Endothelial cell of umbilical vein (primary cell): ENCODE data around the gene NSUN7.

Experiments
- EZH2 ChIP-seq: IDR thresholded peaks from 2 replicates; pipeline ENCODE4 v1.6.1; 2012; ENCODE audit warnings: borderline replicate concordance, low read depth, mild to moderate bottlenecking, moderate library complexity, low read length, inconsistent platforms; ENCODE audit not compliant: severe bottlenecking
- POLR2AphosphoS5 ChIP-seq: IDR thresholded peaks from 2 replicates; pipeline ENCODE4 v1.6.1; 2012; ENCODE audit warnings: low read depth, mild to moderate bottlenecking, control low read depth, low read length, moderate library complexity; ENCODE audit not compliant: insufficient read depth
- TF ChIP-seq, protein P1 (sequence below), 2 donors: IDR thresholded peaks; 1 replicate in 1 of 2; 2 replicates in 1 of 2; pipeline ENCODE4 v1.5.1; 2011; ENCODE audit warnings: low read length in 2 of 2, mild to moderate bottlenecking in 2 of 2, moderate library complexity in 2 of 2, control low read depth in 1 of 2, inconsistent platforms in 1 of 2, low read depth in 1 of 2; ENCODE audit not compliant: insufficient read depth in 1 of 2; ENCODE audit errors: extremely low read depth in 1 of 2

DNA sequence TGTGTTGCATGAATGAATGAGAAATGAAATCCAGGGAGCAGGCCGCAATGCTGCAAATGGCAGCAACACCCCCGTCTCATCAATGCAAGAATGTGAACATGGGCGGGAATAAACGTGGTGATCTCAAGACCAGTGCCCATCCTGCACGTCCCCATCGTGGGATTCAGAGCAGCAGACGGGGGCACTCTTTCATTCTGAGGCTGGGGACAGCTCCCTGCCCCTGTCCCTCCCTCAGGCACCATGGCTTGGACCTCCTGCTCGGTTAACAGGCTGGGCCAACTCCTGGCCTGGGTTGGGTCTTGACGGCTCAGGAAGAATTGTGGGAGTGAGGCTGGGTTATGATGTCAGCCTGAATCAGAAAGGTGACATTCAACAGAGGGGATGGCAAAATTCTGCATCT, 78.9 kb downstream of the NSUN7 start:
- TF ChIP-seq EZH2 (no peak), POLR2AphosphoS5 (no peak)
- TF ChIP-seq, protein P1, sequence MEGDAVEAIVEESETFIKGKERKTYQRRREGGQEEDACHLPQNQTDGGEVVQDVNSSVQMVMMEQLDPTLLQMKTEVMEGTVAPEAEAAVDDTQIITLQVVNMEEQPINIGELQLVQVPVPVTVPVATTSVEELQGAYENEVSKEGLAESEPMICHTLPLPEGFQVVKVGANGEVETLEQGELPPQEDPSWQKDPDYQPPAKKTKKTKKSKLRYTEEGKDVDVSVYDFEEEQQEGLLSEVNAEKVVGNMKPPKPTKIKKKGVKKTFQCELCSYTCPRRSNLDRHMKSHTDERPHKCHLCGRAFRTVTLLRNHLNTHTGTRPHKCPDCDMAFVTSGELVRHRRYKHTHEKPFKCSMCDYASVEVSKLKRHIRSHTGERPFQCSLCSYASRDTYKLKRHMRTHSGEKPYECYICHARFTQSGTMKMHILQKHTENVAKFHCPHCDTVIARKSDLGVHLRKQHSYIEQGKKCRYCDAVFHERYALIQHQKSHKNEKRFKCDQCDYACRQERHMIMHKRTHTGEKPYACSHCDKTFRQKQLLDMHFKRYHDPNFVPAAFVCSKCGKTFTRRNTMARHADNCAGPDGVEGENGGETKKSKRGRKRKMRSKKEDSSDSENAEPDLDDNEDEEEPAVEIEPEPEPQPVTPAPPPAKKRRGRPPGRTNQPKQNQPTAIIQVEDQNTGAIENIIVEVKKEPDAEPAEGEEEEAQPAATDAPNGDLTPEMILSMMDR (IDR thresholded peaks at IDR 0.05; ENCODE audit: extremely low read depth in 1 of 2, insufficient read depth in 1 of 2, low read depth in 1 of 2, low read length in 2 of 2): no peak
